GM18867 (cell line): Measurements from ENCODE around the gene SPACDR.

Source experiments
- ATAC-seq: cut with Tn5 transposase; IDR thresholded peaks from one replicate; pipeline ENCODE4 v1.9.1; 2021; ENCODE audit warnings: mild to moderate bottlenecking, moderate library complexity; ENCODE audit not compliant: unreplicated experiment

The SPACDR gene

DNA sequence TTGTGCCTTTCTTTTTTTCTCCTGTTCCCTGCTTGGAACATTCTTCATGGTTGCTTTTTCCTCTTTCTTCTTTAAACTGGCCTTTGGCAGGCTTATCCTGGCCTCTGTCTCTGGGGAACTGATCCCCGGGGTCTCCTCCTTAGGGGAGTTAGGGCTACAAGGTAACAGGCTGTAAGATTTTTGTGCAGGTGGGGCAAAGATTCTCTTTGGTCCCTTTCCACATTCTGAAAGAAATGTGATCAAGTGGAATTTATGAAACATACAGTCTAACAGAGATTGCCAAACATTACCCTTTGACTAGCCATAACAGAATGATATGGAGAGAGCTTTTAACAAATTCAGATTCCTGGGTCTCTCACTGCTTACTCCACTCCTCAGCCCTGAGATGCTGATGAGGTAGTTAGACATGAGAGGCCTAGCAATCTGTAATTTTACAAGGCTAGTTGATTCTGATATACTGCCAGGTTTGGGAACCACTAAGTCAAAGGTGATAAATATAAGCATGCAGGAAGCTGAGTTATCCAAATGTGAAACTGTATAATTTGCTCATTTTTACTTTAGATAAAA lies 44.3 kb downstream of the SPACDR start:
- no peak for ATAC-seq

GRCh38 chr7:100418930-100419659 lies 45.0 kb downstream of the SPACDR start:
- no peak for ATAC-seq

DNA sequence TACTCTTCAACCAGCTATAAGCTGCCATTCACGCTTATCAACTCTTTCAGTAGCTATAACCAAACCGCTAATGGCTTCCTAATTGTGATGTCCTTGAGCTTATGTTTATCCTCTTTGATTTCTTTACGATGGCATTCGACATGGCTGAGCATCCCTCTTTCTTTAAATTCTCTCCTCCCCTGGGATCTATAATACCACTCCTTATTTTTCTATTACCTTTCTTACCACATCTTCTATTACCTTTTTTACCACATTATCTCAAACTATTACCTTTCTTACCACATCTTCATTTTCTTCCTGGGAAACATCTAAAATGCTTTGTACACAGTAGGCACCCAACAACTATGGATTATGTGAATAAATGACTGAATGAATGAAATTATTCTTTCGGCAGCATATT lies 48.6 kb downstream of the SPACDR start:
- no peak for ATAC-seq

DNA sequence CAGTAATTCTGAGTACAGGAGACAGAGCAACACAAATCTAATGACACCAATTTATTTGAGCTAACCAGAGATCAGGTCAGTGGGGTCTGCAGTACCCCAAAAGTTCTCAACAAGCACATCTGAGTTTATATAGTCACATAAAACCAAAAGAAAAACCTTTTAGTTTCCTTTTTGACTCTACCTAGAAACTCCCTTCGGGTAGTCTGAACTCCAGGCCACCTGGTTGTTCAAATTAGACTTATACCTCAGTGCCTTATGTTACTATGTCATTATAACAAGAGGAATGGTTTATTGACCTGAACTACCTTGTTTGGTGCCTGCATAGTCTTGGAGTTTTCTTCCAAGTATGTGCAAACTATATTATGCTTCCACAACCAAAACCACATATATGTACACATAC lies 50.2 kb downstream of the SPACDR start:
- ATAC-seq, result no peak

- ATAC-seq, result no peak
Measured at GRCh38 chr7:100413346-100413745, 50.7 kb downstream of the SPACDR start.

GRCh38 chr7:100411101-100411500 lies 53.0 kb downstream of the SPACDR start:
- no peak for ATAC-seq

- no peak for ATAC-seq
Measured at GRCh38 chr7:100407285-100408180, 56.5 kb downstream of the SPACDR start.

GRCh38 chr7:100406767-100407166 lies 57.3 kb downstream of the SPACDR start:
- ATAC-seq, result no peak
